HG02885 (cell line): ENCODE data around the gene FAM53B.

Experiments used
- ATAC-seq: cut with Tn5 transposase; IDR thresholded peaks from one replicate; pipeline ENCODE4 v1.9.1; 2021; ENCODE audit warnings: mild to moderate bottlenecking; ENCODE audit not compliant: unreplicated experiment, poor library complexity

Gene FAM53B

DNA sequence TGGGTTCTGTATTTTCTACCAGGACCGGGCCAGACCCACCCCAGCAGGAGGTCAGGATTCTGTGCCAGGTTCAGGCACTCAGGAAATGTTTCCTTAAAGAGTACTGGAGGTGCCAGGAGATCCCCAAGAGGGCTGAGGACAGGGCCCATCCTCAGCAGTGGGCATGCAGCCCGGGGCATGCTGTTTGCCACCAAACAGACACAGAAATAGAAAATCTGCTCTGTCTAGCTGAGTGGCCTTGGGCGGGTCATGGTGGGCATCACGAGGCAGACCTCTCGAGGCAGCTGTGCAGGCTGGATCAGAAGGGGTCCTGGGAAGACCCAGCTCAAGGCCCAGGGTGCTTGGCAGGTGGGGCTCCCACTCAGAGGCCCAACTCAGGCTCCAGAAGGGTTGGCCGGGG is 105.0 kb downstream of the FAM53B start:
- ATAC-seq: no peak

DNA sequence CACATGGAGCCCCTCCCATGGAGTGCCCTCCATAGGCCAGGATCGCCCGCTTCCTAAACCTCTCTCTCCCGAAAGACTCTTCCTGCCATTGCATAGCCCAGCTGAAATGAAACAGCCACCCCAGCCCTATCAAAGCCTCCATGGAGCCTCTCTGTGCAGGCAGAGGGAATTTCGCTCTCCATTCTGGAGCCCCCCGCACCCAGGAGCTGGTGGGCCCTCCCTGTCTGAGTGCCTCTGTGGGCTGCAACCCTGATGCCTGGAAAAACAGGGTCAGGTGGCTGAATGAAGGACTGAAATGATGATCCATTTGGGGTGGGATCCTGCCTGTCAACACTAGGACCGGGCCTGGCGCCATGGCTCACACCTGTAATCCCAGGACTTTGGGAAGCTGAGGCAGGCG is 106.4 kb downstream of the FAM53B start:
- ATAC-seq: no peak

DNA sequence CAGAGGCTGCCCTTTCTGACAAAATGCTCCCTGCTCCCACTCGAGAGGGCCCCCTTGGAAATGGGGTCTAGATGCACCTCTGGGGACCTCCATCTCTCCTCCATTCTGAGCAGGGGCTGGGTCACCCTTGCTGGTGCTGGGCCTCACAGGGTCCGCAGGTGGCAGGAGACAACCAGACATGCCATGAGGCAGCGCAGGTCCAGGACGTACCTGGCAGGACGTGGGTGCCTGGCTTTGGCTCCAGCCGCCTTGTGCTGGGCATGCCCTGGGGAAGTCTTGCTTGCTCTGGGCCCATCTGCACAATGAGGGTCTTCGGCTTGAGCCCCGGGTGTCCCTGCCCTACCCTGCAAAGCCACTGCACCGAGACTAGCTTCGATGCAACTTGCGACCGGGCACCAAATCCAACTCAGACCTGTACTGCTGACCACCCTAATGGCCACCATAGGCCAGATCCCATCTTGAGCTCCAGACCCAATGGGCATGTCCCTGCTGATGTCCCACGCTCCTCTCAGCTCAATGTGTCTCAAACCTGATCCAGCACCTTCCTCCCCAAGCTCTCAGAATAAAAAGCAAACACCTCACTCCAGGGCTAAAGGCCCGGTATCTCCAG is 107.0 kb downstream of the FAM53B start:
- ATAC-seq: no peak

- no peak for ATAC-seq
Measured at GRCh38 chr10:124636271-124636995, 107.7 kb downstream of the FAM53B start.

DNA sequence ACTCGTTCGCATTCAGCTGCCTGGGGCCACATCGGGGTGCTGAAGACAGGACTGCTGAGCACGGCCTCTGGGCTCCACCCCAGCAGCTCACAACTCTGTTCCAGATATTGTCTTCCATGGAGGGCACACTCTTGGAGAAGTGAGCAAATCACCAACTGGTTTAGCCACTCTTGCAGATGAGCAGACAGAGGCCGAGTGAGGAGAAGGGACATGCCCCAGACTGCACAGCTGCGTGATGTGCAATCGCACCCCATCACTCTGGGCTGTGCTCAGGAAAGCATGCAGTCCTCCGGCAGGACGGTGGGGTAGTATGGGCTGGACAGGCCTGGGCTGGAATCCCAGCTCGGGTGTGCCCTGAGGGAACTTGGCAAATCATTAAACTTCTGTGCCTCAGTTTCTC is 111.6 kb downstream of the FAM53B start:
- ATAC-seq: no peak

GRCh38 chr10:124632064-124632531 is 112.1 kb downstream of the FAM53B start:
- ATAC-seq: no peak

DNA sequence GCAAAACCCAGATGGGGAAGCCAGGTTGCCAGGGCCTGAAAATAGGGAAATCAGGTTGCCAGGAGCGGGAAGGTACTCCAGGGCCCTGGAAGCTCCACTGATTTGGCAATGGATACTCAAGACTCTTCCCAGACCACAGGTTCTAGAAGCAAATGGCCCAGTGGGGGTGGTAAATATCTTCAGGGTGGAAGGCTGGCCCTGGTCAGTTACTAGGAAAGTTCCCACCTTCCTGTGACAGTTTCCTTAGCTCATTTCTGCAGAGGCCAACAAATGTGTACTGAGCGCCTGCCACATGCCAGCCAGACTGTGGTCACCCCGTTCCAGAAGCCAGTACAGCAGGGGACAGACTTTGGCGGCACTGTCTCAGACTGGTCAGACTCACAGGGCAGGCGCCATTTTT is 113.6 kb downstream of the FAM53B start:
- ATAC-seq: no peak

DNA sequence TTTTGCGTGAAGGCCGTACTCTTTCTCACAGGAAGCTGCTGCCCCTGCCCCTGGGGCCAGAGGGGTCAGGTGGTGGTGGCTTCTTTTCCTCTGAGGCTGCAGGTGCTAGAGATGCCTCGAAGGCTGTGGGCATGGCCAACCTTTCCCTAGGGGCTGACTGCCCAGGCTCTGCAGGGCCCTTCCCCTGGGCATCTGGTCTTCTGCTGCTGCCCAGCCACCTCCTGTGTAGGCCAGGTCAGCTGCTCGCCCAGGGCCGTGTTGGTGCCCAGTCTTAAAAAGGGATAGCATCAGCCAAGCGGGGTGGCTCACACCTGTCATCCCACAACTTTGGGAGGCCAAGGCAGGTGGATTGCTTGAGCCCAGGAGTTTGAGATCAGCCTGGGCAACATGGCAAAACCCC is 114.3 kb downstream of the FAM53B start:
- ATAC-seq: no peak

- no peak for ATAC-seq
Measured at GRCh38 chr10:124629415-124629814, 114.8 kb downstream of the FAM53B start.

DNA sequence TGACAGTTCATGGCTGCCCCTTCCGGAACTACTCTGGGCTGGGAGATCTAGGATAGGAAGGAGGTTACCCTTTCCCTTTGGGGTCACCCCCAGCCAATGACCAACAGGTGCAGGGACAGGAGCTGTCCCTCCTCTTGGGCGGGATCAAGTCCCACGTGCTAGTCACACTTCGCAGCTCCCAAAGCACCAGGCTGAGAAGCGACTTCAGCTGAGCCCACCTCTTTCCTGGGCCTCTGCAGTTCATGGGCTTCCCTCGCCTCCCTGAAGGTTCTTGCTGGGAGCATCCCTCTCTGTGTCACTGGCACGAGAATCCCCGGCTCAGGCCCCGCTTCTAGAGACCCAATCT is 115.5 kb downstream of the FAM53B start:
- ATAC-seq: no peak

- ATAC-seq: no peak
Measured at GRCh38 chr10:124627866-124628675, 116.1 kb downstream of the FAM53B start.

- peak; percentile 70 for ATAC-seq
Measured at GRCh38 chr10:124626759-124627380, 117.3 kb downstream of the FAM53B start.

DNA sequence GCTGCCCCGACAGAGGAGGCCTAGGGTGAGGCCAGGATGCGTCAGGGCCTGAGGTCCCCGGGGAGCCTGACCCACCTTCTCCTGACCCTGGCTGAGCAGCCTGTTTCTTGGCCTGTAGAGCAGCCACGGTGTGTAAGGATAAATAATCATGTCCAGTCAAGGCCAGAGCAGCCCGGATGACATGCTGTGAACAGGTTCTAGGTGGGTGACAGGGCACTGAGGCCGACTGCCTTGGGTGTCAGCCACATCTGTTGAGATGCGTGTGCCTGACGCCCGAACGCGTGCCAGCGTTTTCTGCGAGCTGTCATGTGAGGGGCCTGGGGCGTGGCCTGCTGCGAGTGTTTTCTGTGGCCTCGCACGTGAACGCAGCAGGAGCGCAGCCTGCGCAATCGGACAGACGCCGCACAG is 118.3 kb downstream of the FAM53B start:
- ATAC-seq: no peak

DNA sequence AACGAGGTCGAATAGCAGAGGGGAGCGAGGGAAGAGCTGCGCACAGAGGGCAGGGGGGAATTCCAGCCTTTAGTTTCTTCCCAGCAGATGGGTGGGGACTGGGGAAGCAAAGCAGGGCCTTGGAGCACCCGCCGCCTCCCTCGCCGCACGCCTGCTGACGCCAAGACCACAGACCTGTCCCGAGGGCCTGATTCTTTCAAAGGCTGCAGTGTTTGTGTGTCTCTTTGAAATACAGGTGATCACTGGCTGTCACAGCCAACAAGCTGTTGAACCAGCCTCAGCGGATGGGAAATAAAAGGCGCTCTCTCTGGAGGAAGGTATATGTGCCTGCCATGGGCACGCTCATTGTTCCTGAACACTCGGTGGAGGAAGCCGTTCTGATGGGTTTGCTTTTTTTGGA is 119.3 kb downstream of the FAM53B start:
- no peak for ATAC-seq

DNA sequence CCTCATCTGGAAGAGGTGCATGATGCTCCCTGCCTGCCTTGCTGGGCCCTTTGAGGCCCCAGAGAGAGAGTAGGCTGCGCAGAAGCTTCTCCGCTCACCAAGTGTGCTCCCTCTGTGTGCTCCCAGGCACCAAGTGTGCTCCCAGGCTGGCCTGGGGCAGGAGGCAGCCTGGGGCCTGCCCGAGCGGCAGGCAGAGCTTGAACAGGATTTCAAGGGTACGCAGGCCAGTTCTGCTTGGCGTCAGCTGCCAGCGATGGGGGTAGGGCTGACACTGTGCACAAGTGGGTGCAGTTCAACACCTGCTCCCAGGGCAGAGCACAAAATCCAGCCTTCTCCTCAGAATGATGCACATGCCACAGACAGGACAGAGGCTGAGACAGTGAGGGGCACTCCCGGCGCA is 119.7 kb downstream of the FAM53B start:
- no peak for ATAC-seq

DNA sequence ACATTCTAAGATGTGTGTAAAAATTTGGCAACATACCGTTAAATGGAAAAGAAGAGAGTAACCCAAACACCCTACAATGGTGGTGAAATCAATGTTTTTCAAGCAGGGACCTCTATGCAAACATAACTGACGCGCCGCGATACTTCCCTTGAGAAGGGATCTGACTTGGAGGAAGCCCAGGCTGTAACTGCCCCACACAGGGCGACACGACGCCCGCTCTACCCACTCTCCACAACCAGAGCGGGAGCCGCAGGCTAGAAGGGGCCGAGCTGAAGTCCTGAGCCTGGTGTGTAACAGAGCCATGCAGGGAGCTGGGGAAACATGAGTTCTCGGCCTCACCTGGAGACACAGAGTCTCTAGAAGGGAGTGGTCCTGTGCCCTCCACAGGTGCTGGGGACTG is 120.2 kb downstream of the FAM53B start:
- ATAC-seq: no peak

- ATAC-seq: no peak
Measured at GRCh38 chr10:124622866-124623536, 121.2 kb downstream of the FAM53B start.

GRCh38 chr10:124622158-124622557 is 122.0 kb downstream of the FAM53B start:
- ATAC-seq: no peak

- no peak for ATAC-seq
Measured at GRCh38 chr10:124621637-124622036, 122.5 kb downstream of the FAM53B start.

- ATAC-seq: peak; percentile 57
Measured at GRCh38 chr10:124619802-124620490, 124.2 kb downstream of the FAM53B start.
